ENCODE results near the gene HBG2.

The HBG2 gene

GRCh38 chr11:5230266-5230665 lies 24.3 kb downstream of the HBG2 start:
- ATAC-seq (ENCODE audit: low read depth) = no peak
- Histone ChIP-seq H3K27ac (ENCODE audit: poor library complexity, severe bottlenecking) (no peak overlapping the region), H3K4me3 (ENCODE audit: severe bottlenecking) (no peak overlapping the region)

GRCh38 chr11:5229796-5230195 lies 24.8 kb downstream of the HBG2 start:
- Histone ChIP-seq H3K36me3 (ENCODE audit: low read depth) (no peaks in the 10 kb centered on the region), H3K27ac (ENCODE audit: poor library complexity, severe bottlenecking) (no peak overlapping the region)
- ATAC-seq (ENCODE audit: low read depth) = no peak

More at GRCh38 chr11:5230266-5230665, 24.3 kb downstream of the HBG2 start:
- no peaks in the 10 kb centered on the region for H3K9me3 ChIP-seq (ENCODE audit: severe bottlenecking)
- DNase-seq (ENCODE audit: low spot score) = no peak
- no peaks in the 10 kb centered on the region for H3K27me3 ChIP-seq (ENCODE audit: insufficient read depth, poor library complexity, severe bottlenecking)
- no peak for TF ChIP-seq CTCF (IDR thresholded peaks at IDR 0.05; ENCODE audit: poor library complexity, severe bottlenecking)
- no peaks in the 10 kb centered on the region for H3K4me1 ChIP-seq (ENCODE audit: insufficient read depth, poor library complexity, severe bottlenecking)
- H3K36me3 ChIP-seq (ENCODE audit: low read depth) = no peaks in the 10 kb centered on the region

GRCh38 chr11:5229356-5229755 lies 25.2 kb downstream of the HBG2 start:
- Histone ChIP-seq H3K4me1 (ENCODE audit: insufficient read depth, poor library complexity, severe bottlenecking) (no peaks in the 10 kb centered on the region), H3K36me3 (ENCODE audit: low read depth) (no peaks in the 10 kb centered on the region), H3K9me3 (ENCODE audit: severe bottlenecking) (no peaks in the 10 kb centered on the region), H3K4me3 (ENCODE audit: severe bottlenecking) (no peak overlapping the region), H3K27me3 (ENCODE audit: insufficient read depth, poor library complexity, severe bottlenecking) (no peaks in the 10 kb centered on the region), H3K27ac (ENCODE audit: poor library complexity, severe bottlenecking) (no peak overlapping the region)
- ATAC-seq (ENCODE audit: low read depth) (no peak), DNase-seq (ENCODE audit: low spot score) (no peak)
- TF ChIP-seq CTCF (IDR thresholded peaks at IDR 0.05; ENCODE audit: poor library complexity, severe bottlenecking) = no peak

More at GRCh38 chr11:5229796-5230195, 24.8 kb downstream of the HBG2 start:
- no peak overlapping the region for H3K4me3 ChIP-seq (ENCODE audit: severe bottlenecking)
- H3K4me1 ChIP-seq (ENCODE audit: insufficient read depth, poor library complexity, severe bottlenecking) = no peaks in the 10 kb centered on the region
- no peak for TF ChIP-seq CTCF (IDR thresholded peaks at IDR 0.05; ENCODE audit: poor library complexity, severe bottlenecking)
- H3K9me3 ChIP-seq (ENCODE audit: severe bottlenecking) = no peaks in the 10 kb centered on the region
- no peak for DNase-seq (ENCODE audit: low spot score)
- H3K27me3 ChIP-seq (ENCODE audit: insufficient read depth, poor library complexity, severe bottlenecking) = no peaks in the 10 kb centered on the region

GRCh38 chr11:5228124-5228523 lies 26.5 kb downstream of the HBG2 start:
- no peak overlapping the region for H3K27ac ChIP-seq (ENCODE audit: poor library complexity, severe bottlenecking)
- no peaks in the 10 kb centered on the region for H3K27me3 ChIP-seq (ENCODE audit: insufficient read depth, poor library complexity, severe bottlenecking)
- no peaks in the 10 kb centered on the region for H3K36me3 ChIP-seq (ENCODE audit: low read depth)
- TF ChIP-seq CTCF (IDR thresholded peaks at IDR 0.05; ENCODE audit: poor library complexity, severe bottlenecking) = no peak
- H3K9me3 ChIP-seq (ENCODE audit: severe bottlenecking) = no peaks in the 10 kb centered on the region
- ATAC-seq (ENCODE audit: low read depth) = no peak
- no peak for DNase-seq (ENCODE audit: low spot score)
- no peaks in the 10 kb centered on the region for H3K4me1 ChIP-seq (ENCODE audit: insufficient read depth, poor library complexity, severe bottlenecking)
- H3K4me3 ChIP-seq (ENCODE audit: severe bottlenecking) = no peak overlapping the region

- H3K27me3 ChIP-seq (ENCODE audit: insufficient read depth, poor library complexity, severe bottlenecking) = no peaks in the 10 kb centered on the region
- no peaks in the 10 kb centered on the region for H3K36me3 ChIP-seq (ENCODE audit: low read depth)
- no peaks in the 10 kb centered on the region for H3K4me1 ChIP-seq (ENCODE audit: insufficient read depth, poor library complexity, severe bottlenecking)
- H3K27ac ChIP-seq (ENCODE audit: poor library complexity, severe bottlenecking) = no peak overlapping the region
- no peak overlapping the region for H3K4me3 ChIP-seq (ENCODE audit: severe bottlenecking)
- no peak for DNase-seq (ENCODE audit: low spot score)
- H3K9me3 ChIP-seq (ENCODE audit: severe bottlenecking) = no peaks in the 10 kb centered on the region
- ATAC-seq (ENCODE audit: low read depth) = no peak
- TF ChIP-seq CTCF (IDR thresholded peaks at IDR 0.05; ENCODE audit: poor library complexity, severe bottlenecking) = no peak
Observed at GRCh38 chr11:5227681-5228080, 26.9 kb downstream of the HBG2 start.
